ENCODE results near the gene DYNLT4.

GRCh38 chr1:44784094-44785028 is 22.8 kb downstream of the DYNLT4 start:
- TF ChIP-seq CTCF (conservative IDR thresholded peaks at IDR 0.05), result no peak
- TF ChIP-seq EZH2 (IDR thresholded peaks at IDR 0.05; ENCODE audit: low read depth), result no peak

Measured in PC-9 (cell line).